Natural killer cell (primary cell): ENCODE data around the gene SLC6A17. TPM values are rescaled to one million over a fixed set of nuclear protein-coding genes. Genes with fewer than 3 reads are reported as not detected.

ENCODE experiments used
- ATAC-seq, 3 donors: fragments of 150-1000 bp in 2 of 3; fragments of 200-7000 bp in 1 of 3; cut with Tn5 transposase; 1 replicate in 1 of 3; 2 replicates in 2 of 3; pipeline ENCODE4 v1.10.0; 2021; ENCODE audit warnings: mild to moderate bottlenecking in 2 of 3, moderate library complexity in 2 of 3
- DNase-seq, 2 donors: peaks; one replicate each; pipeline versions ENCODE4 v3.0.0 to v3.0.0-alpha.2; 2013 to 2021; ENCODE audit warnings: mixed read lengths in 1 of 2
- H3K27ac ChIP-seq: one replicate; pipeline ENCODE4 v1.5.1; 2013; ENCODE audit warnings: mild to moderate bottlenecking, low read length
- H3K27me3 ChIP-seq: one replicate; pipeline ENCODE4 v1.6.1; 2013; ENCODE audit warnings: low read length; ENCODE audit not compliant: control insufficient read depth, insufficient read depth
- H3K36me3 ChIP-seq: one replicate; pipeline ENCODE4 v1.6.1; 2013; ENCODE audit warnings: low read length; ENCODE audit not compliant: control insufficient read depth, insufficient read depth
- H3K4me1 ChIP-seq: one replicate; pipeline ENCODE4 v1.6.1; 2013; ENCODE audit warnings: low read length; ENCODE audit not compliant: control insufficient read depth, insufficient read depth
- H3K4me3 ChIP-seq: one replicate; pipeline ENCODE4 v1.5.1; 2013; ENCODE audit warnings: low read length
- H3K9me3 ChIP-seq: one replicate; pipeline ENCODE4 v1.6.1; 2013; ENCODE audit warnings: low read length; ENCODE audit not compliant: control insufficient read depth, insufficient read depth
- H3K27ac Mint-ChIP-seq, 2 donors: one replicate each; pipeline ENCODE4 v1.8.0; 2022; ENCODE audit warnings: mild to moderate bottlenecking in 2 of 2, mixed read lengths in 2 of 2, moderate library complexity in 1 of 2
- H3K27me3 Mint-ChIP-seq, 2 donors: one replicate each; pipeline ENCODE4 v1.8.0; 2022; ENCODE audit warnings: low read depth in 2 of 2, mixed read lengths in 2 of 2
- H3K36me3 Mint-ChIP-seq: one replicate; pipeline ENCODE4 v1.8.0; 2022; ENCODE audit warnings: mixed read lengths
- H3K4me1 Mint-ChIP-seq, 2 donors: one replicate each; pipeline ENCODE4 v1.8.0; 2022; ENCODE audit warnings: mixed read lengths in 2 of 2
- H3K4me3 Mint-ChIP-seq: one replicate; pipeline ENCODE4 v1.8.0; 2022; ENCODE audit warnings: mild to moderate bottlenecking, moderate library complexity, mixed read lengths
- H3K9me3 Mint-ChIP-seq, 2 donors: one replicate each; pipeline ENCODE4 v1.8.0; 2022; ENCODE audit warnings: mixed read lengths in 2 of 2
- CTCF ChIP-seq: fragments of 200-600 bp; IDR thresholded peaks from one replicate; pipeline ENCODE4 v1.8.0; 2022; ENCODE audit warnings: antibody characterized with exemption
- WGBS: methylation state at CpG from one replicate; pipeline ENCODE4 v1.1.7; 2013; ENCODE audit warnings: missing lambda C conversion rate; ENCODE audit not compliant: insufficient coverage; 5-methylcytosine and 5-hydroxymethylcytosine counted together
- intact Hi-C: fragments of 100-400 bp; cut with micrococcal nuclease; formaldehyde crosslinking; loops from one replicate; pipeline ENCODE4 v1.14.2; 2022
- total RNA-seq, 4 donors: library from RNA; stranded (reverse); fragments of 120-200 nt in 1 of 4; gene quantifications; one replicate each; pipeline versions ENCODE4 v1.2.3 to v1.2.4, GENCODE V29; 2013 to 2022

Gene SLC6A17
- total RNA-seq, 3 donors from 2014 or later (not counting 1 experiment from before 2014, with no cell fraction given) = not detected

GRCh38 chr1:110107867-110108469, 42.3 kb upstream of the SLC6A17 start:
- no peak for TF ChIP-seq CTCF
- DNase-seq = no peak
- Mint-ChIP-seq H3K4me1 (no peaks in the 10 kb centered on the region), H3K9me3 (no peaks in the 10 kb centered on the region), H3K27me3 (peaks cover 14 to 21% of the 10 kb centered on the region in 2 donors), H3K36me3 (no peaks in the 10 kb centered on the region), H3K27ac (no peak overlapping the region), H3K4me3 (no peak overlapping the region)
- ATAC-seq = no peak
- no peaks in the 10 kb centered on the region for H3K36me3 ChIP-seq
- H3K27me3 ChIP-seq = no peaks in the 10 kb centered on the region
- no peaks in the 10 kb centered on the region for H3K9me3 ChIP-seq
- H3K4me1 ChIP-seq = no peaks in the 10 kb centered on the region
- H3K4me3 ChIP-seq = no peak overlapping the region
- intact Hi-C loops = loop anchor here (5.0 kb wide), 1 partner anchor 56 kb away; no protein-coding TSS in a partner anchor
- no peak overlapping the region for H3K27ac ChIP-seq
- 78% methylated on average over 7 of the region's 7 CpGs for WGBS

DNA sequence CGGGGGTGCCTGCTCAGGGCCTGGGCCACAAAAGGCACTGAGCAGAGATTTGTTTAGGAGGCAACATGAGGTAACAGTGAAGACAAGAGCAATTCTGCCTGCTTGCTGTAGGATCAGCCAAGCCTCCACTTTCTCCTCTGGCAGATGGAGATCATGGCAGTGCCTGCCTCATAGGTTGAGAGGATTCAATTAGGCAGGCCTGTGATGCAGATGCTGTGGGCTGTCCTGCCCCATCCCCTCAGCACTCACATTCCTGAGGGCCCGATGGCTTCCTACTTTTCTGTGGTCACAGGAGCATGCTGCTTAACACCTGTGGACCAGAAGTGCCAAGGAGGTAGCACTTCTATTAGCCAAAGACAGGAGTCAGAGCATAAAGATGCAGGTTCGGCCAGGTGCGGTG, 39.2 kb upstream of the SLC6A17 start:
- intact Hi-C loops = no loop called here
- Histone ChIP-seq H3K36me3 (no peaks in the 10 kb centered on the region), H3K27ac (no peak overlapping the region), H3K27me3 (no peaks in the 10 kb centered on the region), H3K4me3 (no peak overlapping the region), H3K4me1 (no peaks in the 10 kb centered on the region), H3K9me3 (no peaks in the 10 kb centered on the region)
- H3K27me3 Mint-ChIP-seq = peaks cover 20 to 21% of the 10 kb centered on the region in 2 donors
- H3K36me3 Mint-ChIP-seq = no peaks in the 10 kb centered on the region
- TF ChIP-seq CTCF = no peak
- no peaks in the 10 kb centered on the region for H3K4me1 Mint-ChIP-seq
- H3K4me3 Mint-ChIP-seq = no peak overlapping the region
- H3K9me3 Mint-ChIP-seq = no peaks in the 10 kb centered on the region
- ATAC-seq (no peak), DNase-seq (no peak)
- WGBS = 88% methylated on average over 4 of the region's 4 CpGs
- H3K27ac Mint-ChIP-seq = no peak overlapping the region

GRCh38 chr1:110112143-110112542, 38.2 kb upstream of the SLC6A17 start, which contains the start of gene UBL4B:
Gene UBL4B (plus strand): TSS chr1:110112443. CDS start chr1:110112535, 92 bp downstream.
- no peaks in the 10 kb centered on the region for H3K4me1 ChIP-seq
- no peaks in the 10 kb centered on the region for H3K9me3 ChIP-seq
- H3K4me3 Mint-ChIP-seq = no peak within 1 kb of the TSS
- TF ChIP-seq CTCF = no peak
- H3K9me3 Mint-ChIP-seq = no peaks in the 10 kb centered on the region
- H3K27ac Mint-ChIP-seq = no peak within 1 kb of the TSS
- no peaks in the 10 kb centered on the region for H3K4me1 Mint-ChIP-seq
- H3K4me3 ChIP-seq = no peak within 1 kb of the TSS
- no peaks in the 10 kb centered on the region for H3K36me3 Mint-ChIP-seq
- no peaks in the 10 kb centered on the region for H3K36me3 ChIP-seq
- no peak within 1 kb of the TSS for H3K27ac ChIP-seq
- H3K27me3 Mint-ChIP-seq = peaks cover 21 to 27% of the 10 kb centered on the region in 2 donors
- no peak for ATAC-seq
- H3K27me3 ChIP-seq = no peaks in the 10 kb centered on the region
- no peak for DNase-seq
- intact Hi-C loops = no loop called here
- 85% methylated on average over 5 of the region's 5 CpGs for WGBS

GRCh38 chr1:110112656-110113055, 37.6 kb upstream of the SLC6A17 start:
- Histone ChIP-seq H3K4me1 (no peaks in the 10 kb centered on the region), H3K4me3 (no peak overlapping the region), H3K36me3 (no peaks in the 10 kb centered on the region), H3K9me3 (no peaks in the 10 kb centered on the region), H3K27ac (no peak overlapping the region), H3K27me3 (no peaks in the 10 kb centered on the region)
- Mint-ChIP-seq H3K27me3 (peaks cover 21 to 24% of the 10 kb centered on the region in 2 donors), H3K4me1 (no peaks in the 10 kb centered on the region), H3K4me3 (no peak overlapping the region), H3K27ac (no peak overlapping the region), H3K9me3 (no peaks in the 10 kb centered on the region), H3K36me3 (no peaks in the 10 kb centered on the region)
- TF ChIP-seq CTCF = no peak
- ATAC-seq (no peak), DNase-seq (no peak)
- WGBS = 71% methylated on average over 9 of the region's 9 CpGs
- intact Hi-C loops = no loop called here
